H1 (cell line): ENCODE measurements around the gene SPINK5. TPM values are rescaled to one million over a fixed set of nuclear protein-coding genes. Genes with fewer than 3 reads are reported as not detected.

Experiments
- CTCF ChIA-PET: fragments of 300-600 bp; sonication (Branson Sonifier 250); formaldehyde crosslinking; loops from one replicate; lab custom pipeline; 2021; ENCODE audit not compliant: partially characterized antibody; lab: Charles Lee
- POLR2A ChIA-PET: fragments of 300-600 bp; sonication (Branson Sonifier 250); formaldehyde crosslinking; loops from one replicate; lab custom pipeline; 2021; ENCODE audit warnings: inconsistent platforms; ENCODE audit not compliant: partially characterized antibody; lab: Charles Lee
- DNase-seq, 2 experiments: peaks; one replicate each; pipeline versions ENCODE4 v3.0.0 to v3.0.0-alpha.2; 2010 to 2022; ENCODE audit warnings: low spot score in 2 of 2, low read depth in 1 of 2, mixed read lengths in 1 of 2
- FAIRE-seq: peaks from 2 replicates; lab custom pipeline; 2011; peaks lifted over from hg19 to GRCh38; lab: Jason Lieb, UNC
- H2AFZ ChIP-seq: 2 replicates; pipeline ENCODE4 v1.8.1; 2012; ENCODE audit warnings: low read length, inconsistent platforms
- H2AK5ac ChIP-seq: 2 replicates; pipeline ENCODE4 v1.6.1; 2013; ENCODE audit warnings: low read depth, low read length
- H2BK120ac ChIP-seq: replicated peaks from 2 replicates; pipeline ENCODE3; 2013; ENCODE audit warnings: low read depth, low read length, inconsistent platforms
- H2BK12ac ChIP-seq: 2 replicates; pipeline ENCODE4 v1.6.1; 2013; ENCODE audit warnings: low read depth, low read length
- H2BK15ac ChIP-seq: 2 replicates; pipeline ENCODE4 v1.6.1; 2013; ENCODE audit warnings: low read length
- H2BK20ac ChIP-seq: 2 replicates; pipeline ENCODE4 v1.6.1; 2013; ENCODE audit warnings: low read length
- H2BK5ac ChIP-seq: 2 replicates; pipeline ENCODE4 v1.6.1; 2013; ENCODE audit warnings: low read depth, low read length
- H3K14ac ChIP-seq: 2 replicates; pipeline ENCODE4 v1.6.1; 2013; ENCODE audit warnings: inconsistent platforms; ENCODE audit not compliant: insufficient read length
- H3K18ac ChIP-seq: 2 replicates; pipeline ENCODE4 v1.6.1; 2013; ENCODE audit warnings: low read length; ENCODE audit errors: extremely low read depth
- H3K23ac ChIP-seq: 2 replicates; pipeline ENCODE4 v1.6.1; 2013; ENCODE audit warnings: inconsistent platforms; ENCODE audit not compliant: insufficient read length
- H3K23me2 ChIP-seq: 2 replicates; pipeline ENCODE4 v1.6.1; 2013; ENCODE audit warnings: low read depth, low read length
- H3K27ac ChIP-seq: 2 replicates; pipeline ENCODE4 v1.6.1; 2011; ENCODE audit warnings: low read depth, low read length, inconsistent platforms
- H3K27me3 ChIP-seq, 4 experiments: replicated peaks in 1 of 4; 1 replicate in 1 of 4; 2 replicates in 3 of 4; pipeline versions ENCODE4 v1.6.1 to v1.8.1; 2011 to 2013; ENCODE audit warnings: low read length in 3 of 4, mild to moderate bottlenecking in 3 of 4, inconsistent platforms in 2 of 4, mixed read lengths in 2 of 4, moderate library complexity in 1 of 4; ENCODE audit not compliant: control insufficient read depth in 3 of 4, insufficient read depth in 3 of 4; ENCODE audit errors: extremely low read depth in 1 of 4
- H3K36me3 ChIP-seq, 4 experiments: 2 replicates each; pipeline versions ENCODE4 v1.6.1 to v1.8.1; 2011 to 2013; ENCODE audit warnings: mild to moderate bottlenecking in 4 of 4, low read length in 3 of 4, moderate library complexity in 2 of 4, control low read depth in 1 of 4, inconsistent platforms in 1 of 4; ENCODE audit not compliant: insufficient read depth in 4 of 4, control insufficient read depth in 2 of 4
- H3K4ac ChIP-seq: replicated peaks from 2 replicates; pipeline ENCODE3; 2013; ENCODE audit warnings: low read length, low read depth, mixed read lengths, inconsistent platforms; ENCODE audit not compliant: insufficient read length
- H3K4me1 ChIP-seq, 4 experiments: replicated peaks in 1 of 4; 1 replicate in 1 of 4; 2 replicates in 3 of 4; pipeline versions ENCODE4 v1.6.1 to v1.8.1; 2011 to 2013; ENCODE audit warnings: low read length in 3 of 4, inconsistent platforms in 2 of 4, mixed read lengths in 1 of 4; ENCODE audit not compliant: insufficient read depth in 4 of 4, control insufficient read depth in 3 of 4
- H3K4me2 ChIP-seq, 2 experiments: 2 replicates each; pipeline versions ENCODE4 v1.6.1 to v1.8.1; 2011 to 2013; ENCODE audit warnings: low read depth in 2 of 2, low read length in 2 of 2, control low read depth in 1 of 2, inconsistent platforms in 1 of 2, mild to moderate bottlenecking in 1 of 2; ENCODE audit not compliant: insufficient read depth in 1 of 2
- H3K4me3 ChIP-seq, 4 experiments: fragments of 200-600, 300-600 bp in 1 of 4; sonication (generic), shearing (Covaris generic), sonication (Bioruptor Twin) in 1 of 4; 2 replicates each; pipeline versions ENCODE4 v1.5.1 to v1.8.1; 2011 to 2016; ENCODE audit warnings: low read length in 4 of 4, low read depth in 3 of 4, control low read depth in 2 of 4, inconsistent platforms in 2 of 4, mild to moderate bottlenecking in 2 of 4, mixed read lengths in 1 of 4, moderate library complexity in 1 of 4; ENCODE audit not compliant: insufficient read depth in 2 of 4; ENCODE audit errors: extremely low read depth in 1 of 4
- H3K56ac ChIP-seq: replicated peaks from 2 replicates; pipeline ENCODE3; 2013; ENCODE audit warnings: low read depth, mild to moderate bottlenecking, mixed read lengths, low read length, inconsistent platforms; ENCODE audit not compliant: insufficient read length
- H3K79me1 ChIP-seq: 2 replicates; pipeline ENCODE4 v1.6.1; 2013; ENCODE audit warnings: low read depth, low read length, control low read depth
- H3K79me2 ChIP-seq, 2 experiments: 2 replicates each; pipeline versions ENCODE4 v1.6.1 to v1.8.1; 2012 to 2013; ENCODE audit warnings: low read length in 2 of 2, mild to moderate bottlenecking in 2 of 2, inconsistent platforms in 1 of 2; ENCODE audit not compliant: insufficient read depth in 2 of 2, control insufficient read depth in 1 of 2
- H3K9ac ChIP-seq, 4 experiments: replicated peaks in 1 of 4; 1 replicate in 1 of 4; 2 replicates in 3 of 4; pipeline versions ENCODE4 v1.6.1 to v1.8.1; 2011 to 2013; ENCODE audit warnings: low read depth in 3 of 4, low read length in 3 of 4, control low read depth in 2 of 4, mild to moderate bottlenecking in 2 of 4, moderate library complexity in 2 of 4, inconsistent platforms in 1 of 4; ENCODE audit errors: extremely low read depth in 1 of 4
- H3K9me3 ChIP-seq, 2 experiments: 2 replicates each; pipeline versions ENCODE4 v1.6.1 to v1.8.1; 2012 to 2013; ENCODE audit warnings: mild to moderate bottlenecking in 2 of 2, moderate library complexity in 2 of 2, control low read depth in 1 of 2, inconsistent platforms in 1 of 2, low read depth in 1 of 2, low read length in 1 of 2, mixed read lengths in 1 of 2; ENCODE audit not compliant: insufficient read depth in 2 of 2
- H4K20me1 ChIP-seq, 2 experiments: replicated peaks in 1 of 2; 2 replicates each; pipeline versions ENCODE3 to v1.8.1; 2011 to 2013; ENCODE audit warnings: inconsistent platforms in 2 of 2, low read length in 2 of 2, mild to moderate bottlenecking in 1 of 2; ENCODE audit not compliant: insufficient read depth in 2 of 2, control insufficient read depth in 1 of 2
- H4K5ac ChIP-seq: 2 replicates; pipeline ENCODE4 v1.6.1; 2013; ENCODE audit warnings: low read length, low read depth, mixed read lengths, inconsistent platforms; ENCODE audit not compliant: insufficient read length
- H4K8ac ChIP-seq: 2 replicates; pipeline ENCODE4 v1.8.0; 2013; ENCODE audit warnings: mild to moderate bottlenecking, moderate library complexity, low read length, inconsistent platforms; ENCODE audit not compliant: insufficient read depth; ENCODE audit errors: extremely low read depth
- H4K91ac ChIP-seq: replicated peaks from 2 replicates; pipeline ENCODE3; 2013; ENCODE audit warnings: low read length, mixed read lengths, inconsistent platforms; ENCODE audit not compliant: insufficient read length
- ATF3 ChIP-seq: IDR thresholded peaks from 2 replicates; pipeline ENCODE4 v1.6.1; 2011; ENCODE audit warnings: low read depth, mild to moderate bottlenecking, low read length; ENCODE audit not compliant: insufficient read depth
- CHD1 ChIP-seq: IDR thresholded peaks from 2 replicates; pipeline ENCODE4 v1.6.1; 2012; ENCODE audit warnings: low read depth, low read length, improper control_type of control experiment
- CHD2 ChIP-seq: IDR thresholded peaks from 2 replicates; pipeline ENCODE4 v1.6.1; 2012; ENCODE audit warnings: low read length, improper control_type of control experiment
- CREB1 ChIP-seq: IDR thresholded peaks from 2 replicates; pipeline ENCODE4 v1.6.1; 2012; ENCODE audit warnings: inconsistent platforms
- E2F6 ChIP-seq: IDR thresholded peaks from 2 replicates; pipeline ENCODE4 v1.6.1; 2012; ENCODE audit warnings: inconsistent platforms
- FOSL1 ChIP-seq: IDR thresholded peaks from 2 replicates; pipeline ENCODE4 v1.6.1; 2011; ENCODE audit warnings: mild to moderate bottlenecking, low read depth, low read length, moderate library complexity; ENCODE audit not compliant: insufficient read depth
- GTF2F1 ChIP-seq: IDR thresholded peaks from 2 replicates; pipeline ENCODE4 v1.6.1; 2012; ENCODE audit warnings: low read depth, low read length, improper control_type of control experiment, borderline replicate concordance
- HDAC6 ChIP-seq: IDR thresholded peaks from one replicate; pipeline ENCODE4 v1.7.1; 2012; ENCODE audit warnings: low read depth, mild to moderate bottlenecking, inconsistent platforms, low read length, moderate library complexity
- POLR2A ChIP-seq, 2 experiments: IDR thresholded peaks; 1 replicate in 1 of 2; 2 replicates in 1 of 2; pipeline ENCODE4 v1.6.1; 2011; ENCODE audit warnings: low read depth in 2 of 2, low read length in 2 of 2, mild to moderate bottlenecking in 2 of 2; ENCODE audit errors: control extremely low read depth in 1 of 2
- RXRA ChIP-seq: IDR thresholded peaks from 2 replicates; pipeline ENCODE4 v1.6.1; 2011; ENCODE audit warnings: low read depth, mild to moderate bottlenecking, low read length, moderate library complexity; ENCODE audit not compliant: insufficient read depth
- SAP30 ChIP-seq: fragments of 300-600 bp; sonication (generic); IDR thresholded peaks from 2 replicates; pipeline ENCODE4 v1.7.1; 2012; ENCODE audit warnings: low read length, moderate library complexity, mild to moderate bottlenecking, inconsistent platforms; ENCODE audit not compliant: insufficient read depth, insufficient replicate concordance
- WGBS, 2 experiments: shearing (Covaris generic) in 1 of 2; methylation state at CpG; one replicate each; pipeline versions ENCODE4 v1.1.6 to v1.1.7; 2013 to 2015; ENCODE audit warnings: low lambda C conversion rate in 2 of 2, mixed read lengths in 2 of 2, inconsistent platforms in 1 of 2, low coverage in 1 of 2, missing lambda C conversion rate in 1 of 2; ENCODE audit not compliant: insufficient replicate concordance in 2 of 2, insufficient coverage in 1 of 2, insufficient read length in 1 of 2; ENCODE audit errors: extremely low coverage in 1 of 2, missing lambda C conversion rate in 1 of 2; 5-methylcytosine and 5-hydroxymethylcytosine counted together
- polyA plus RNA-seq, 7 experiments: library from polyadenylated mRNA; depleted of rRNA in 3 of 7; stranded (reverse) in 5 of 7; unstranded in 2 of 7; fragments of >200 nt in 5 of 7; fragments of 200-250 nt in 2 of 7; gene quantifications; 1 replicate in 5 of 7; 2 replicates in 1 of 7; 4 replicates in 1 of 7; pipeline versions ENCODE4 v1.2.1 to v1.2.3, GENCODE V29; 2011 to 2013; ENCODE audit warnings: missing spikeins in 2 of 7, mixed read lengths in 2 of 7
- total RNA-seq: library from RNA; stranded (reverse); fragmentation: NEBNext Ultra II Directional; extraction: Animal tissue kit (Norgen Biotek cat#: 25700); gene quantifications from 2 replicates; pipeline ENCODE4 v1.2.1, GENCODE V29; 2021

The SPINK5 gene
- total and polyA plus RNA-seq, 2 of the 8 experiments (the other 6 are each of a cell fraction or from before 2014, with no cell fraction given), result 1.4 to 2.2 TPM

- POLR2A ChIA-PET, result interaction anchor here (1.0 kb wide), 1 partner anchor 10 kb away, joined by 3 read pairs; no protein-coding TSS in a partner anchor
- no peak overlapping the region for H2BK12ac ChIP-seq
- CTCF ChIA-PET, result no interaction called here
- H3K4me2 ChIP-seq, result no peak overlapping the region
- DNase-seq (no peak), FAIRE-seq (no peak)
- H3K9me3 ChIP-seq, result no peaks in the 10 kb centered on the region
- no peak overlapping the region for H4K8ac ChIP-seq
- no peaks in the 10 kb centered on the region for H3K79me2 ChIP-seq
- H4K91ac ChIP-seq, result no peak overlapping the region
- no peaks in the 10 kb centered on the region for H3K23me2 ChIP-seq
- H3K36me3 ChIP-seq, result no peaks in the 10 kb centered on the region; a peak in 1 of 8 replicates
- H3K27ac ChIP-seq, result no peak overlapping the region
- no peak overlapping the region for H3K4me3 ChIP-seq
- H2BK120ac ChIP-seq, result no peak overlapping the region
- 77 to 100% methylated on average over 2 to 3 of the region's 3 CpGs for WGBS, 2 experiments
- H2BK15ac ChIP-seq, result no peak overlapping the region
- H4K5ac ChIP-seq, result no peak overlapping the region
- no peak overlapping the region for H3K14ac ChIP-seq
- H2AK5ac ChIP-seq, result no peak overlapping the region
- no peaks in the 10 kb centered on the region for H3K4me1 ChIP-seq
- no peak overlapping the region for H3K18ac ChIP-seq
- H2AFZ ChIP-seq, result no peak overlapping the region
- no peaks in the 10 kb centered on the region for H3K79me1 ChIP-seq
- H2BK5ac ChIP-seq, result no peak overlapping the region
- H3K56ac ChIP-seq, result no peak overlapping the region
- no peak overlapping the region for H3K4ac ChIP-seq
- no peaks in the 10 kb centered on the region for H3K27me3 ChIP-seq
- H3K23ac ChIP-seq, result no peak overlapping the region
- H3K9ac ChIP-seq, result no peak overlapping the region
- no peak overlapping the region for H2BK20ac ChIP-seq
- H4K20me1 ChIP-seq, result no peaks in the 10 kb centered on the region
- TF ChIP-seq FOSL1, result no peak
- TF ChIP-seq POLR2A (IDR thresholded peaks at IDR 0.05; ENCODE audit: control extremely low read depth in 1 of 2, low read depth in 2 of 2, low read length in 2 of 2), result no peak
- TF ChIP-seq SAP30, result no peak
- no peak for TF ChIP-seq CREB1
- TF ChIP-seq CHD2, result no peak
- no peak for TF ChIP-seq RXRA
- no peak for TF ChIP-seq E2F6
- TF ChIP-seq CHD1, result no peak
- TF ChIP-seq GTF2F1, result no peak
- no peak for TF ChIP-seq HDAC6
- TF ChIP-seq ATF3, result no peak
Observed at GRCh38 chr5:148140846-148141245, 77.1 kb downstream of the SPINK5 start.
